HG03175 (cell line): ENCODE data around the gene SOS2.

Source experiments
- ATAC-seq: cut with Tn5 transposase; IDR thresholded peaks from one replicate; pipeline ENCODE4 v1.9.1; 2021; ENCODE audit warnings: mild to moderate bottlenecking, moderate library complexity; ENCODE audit not compliant: unreplicated experiment

Gene SOS2

DNA sequence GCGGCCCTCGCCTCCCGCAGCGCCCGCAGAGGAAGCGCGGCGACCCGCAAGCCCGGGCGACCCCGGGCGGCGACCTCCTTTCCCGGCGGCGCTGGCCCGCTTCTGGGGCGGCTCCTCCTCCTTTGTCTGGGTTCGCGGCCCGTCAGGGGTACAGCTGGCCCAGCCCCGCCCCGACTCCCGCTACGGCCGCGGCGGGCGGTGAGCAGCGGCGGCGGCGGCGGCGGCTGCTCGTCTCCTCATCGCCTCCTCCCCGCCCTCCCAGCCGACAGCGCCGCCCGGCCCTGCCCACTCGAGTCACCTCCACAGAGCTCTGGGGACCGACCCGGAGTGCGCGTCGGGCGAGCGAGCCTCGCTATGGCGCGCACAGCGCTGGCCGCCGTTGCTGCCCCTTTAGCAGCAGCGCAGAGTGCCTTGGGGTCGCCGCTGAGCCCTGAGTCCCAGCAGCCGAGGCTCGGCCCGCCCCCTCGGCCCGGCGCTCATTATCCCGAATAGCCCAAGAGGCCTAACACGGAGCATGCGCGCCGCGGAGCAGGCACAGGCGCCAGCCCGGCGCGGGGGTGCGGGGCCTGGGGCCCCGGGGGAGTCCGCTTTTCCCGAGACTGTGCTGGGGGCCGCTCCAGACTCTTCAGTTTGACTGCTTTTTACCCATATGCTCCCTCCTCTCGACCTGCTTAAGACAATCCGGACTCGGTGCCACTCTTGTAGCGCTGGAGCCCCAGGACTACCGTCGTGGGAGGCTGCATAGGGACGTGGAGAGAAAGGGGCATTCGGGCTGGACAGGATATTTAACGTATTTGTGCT, at the start of gene SOS2:
TSS of gene SOS2 (minus strand) at position 104 of the 801 bp plus-strand sequence. CDS start 295 bp downstream, outside the sequence.
- ATAC-seq: peak; percentile 86

DNA sequence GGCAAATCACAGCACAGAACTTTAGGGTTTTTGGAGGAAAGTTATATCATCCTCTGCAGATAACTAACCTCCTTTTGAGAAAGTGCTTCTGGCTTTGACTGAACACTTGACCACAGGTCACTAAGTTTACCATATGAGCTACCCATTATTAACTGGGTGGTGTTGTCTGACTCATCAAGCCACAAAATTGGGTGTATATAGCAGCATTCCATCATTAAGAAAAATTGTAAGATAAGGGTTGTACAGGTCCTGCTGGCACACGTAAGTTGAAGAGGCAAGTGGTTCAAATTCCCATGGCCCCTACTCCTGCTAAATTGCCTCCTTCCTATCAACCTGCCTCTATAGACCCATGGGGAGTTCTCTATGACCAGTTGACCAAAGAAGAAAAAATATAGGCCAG, 41.1 kb upstream of the SOS2 start:
- no peak for ATAC-seq

GRCh38 chr14:50270932-50271331, 39.6 kb upstream of the SOS2 start:
- no peak for ATAC-seq

GRCh38 chr14:50265029-50265428, 33.7 kb upstream of the SOS2 start:
- no peak for ATAC-seq

GRCh38 chr14:50263321-50263720, 31.9 kb upstream of the SOS2 start:
- no peak for ATAC-seq

GRCh38 chr14:50262865-50263264, 31.5 kb upstream of the SOS2 start:
- no peak for ATAC-seq

- ATAC-seq: no peak
Measured at GRCh38 chr14:50260511-50260910, 29.1 kb upstream of the SOS2 start.

DNA sequence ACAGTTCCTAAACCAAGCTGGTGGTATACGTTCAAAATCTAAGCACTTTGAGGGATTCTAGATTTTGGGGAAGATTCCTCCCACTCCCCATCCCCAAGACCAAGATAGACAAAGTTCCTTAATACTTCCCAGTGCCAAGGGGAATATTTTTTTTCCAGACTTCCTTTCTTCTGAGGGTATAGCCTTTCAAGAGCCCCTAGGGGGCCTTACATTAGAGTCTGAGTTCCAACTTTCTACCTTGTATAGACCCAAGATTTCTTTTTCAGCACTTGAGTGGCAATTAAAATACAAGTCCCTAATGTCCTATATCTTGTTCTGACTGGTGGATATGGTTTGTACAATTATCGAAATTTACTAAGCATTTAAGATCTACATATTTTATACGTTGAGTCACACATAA, 28.7 kb upstream of the SOS2 start:
- ATAC-seq: no peak

DNA sequence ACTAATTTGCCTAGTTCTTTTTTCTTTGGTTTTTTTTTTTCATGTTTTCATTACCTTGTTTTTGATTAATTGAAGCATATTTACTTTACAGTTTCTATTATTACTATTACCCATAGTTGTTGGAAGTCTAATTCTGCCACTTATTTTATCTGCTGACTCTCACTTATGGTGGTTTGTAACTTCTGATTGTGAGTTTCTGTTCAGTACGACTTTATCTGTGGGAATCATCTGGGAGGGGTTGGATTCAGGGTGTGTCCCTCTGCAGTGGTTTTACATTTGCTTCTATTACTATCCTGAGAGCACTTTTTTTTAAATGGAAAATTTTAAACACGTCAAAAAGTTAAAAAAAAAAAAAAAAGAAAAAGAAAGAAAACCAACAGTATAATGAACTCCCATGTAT, 26.4 kb upstream of the SOS2 start:
- no peak for ATAC-seq

GRCh38 chr14:50254248-50254647, 22.9 kb upstream of the SOS2 start:
- ATAC-seq: no peak

DNA sequence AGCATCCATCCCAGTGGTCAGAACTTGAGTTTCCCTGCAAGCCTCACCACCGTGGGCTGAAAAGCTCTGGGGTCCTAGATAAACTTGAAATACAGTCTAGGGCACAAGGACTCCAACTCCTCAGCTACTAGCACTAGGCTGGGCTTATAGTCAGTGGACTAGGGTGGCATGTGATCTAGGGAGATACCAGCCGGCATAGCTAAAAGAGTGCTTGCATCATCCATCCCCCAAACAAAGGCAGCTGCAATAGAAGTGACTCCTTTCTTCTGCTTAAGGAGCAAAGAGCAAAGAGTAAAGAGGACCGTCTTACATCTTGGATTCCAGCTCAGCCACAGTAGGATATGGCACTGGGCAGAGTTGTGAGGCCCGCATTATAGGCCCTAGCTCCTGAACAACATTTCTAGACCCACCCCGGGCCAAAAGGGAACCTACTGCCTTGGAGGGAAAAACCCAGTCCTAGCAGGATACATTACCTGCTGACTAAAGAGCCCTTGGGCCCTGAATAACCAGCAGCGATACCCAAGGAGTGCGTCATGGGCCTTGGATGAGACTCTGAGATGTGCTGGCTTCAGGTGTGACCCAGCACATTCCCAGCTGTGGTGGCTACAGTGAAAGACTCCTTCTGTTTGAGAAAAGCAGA, 17.9 kb upstream of the SOS2 start:
- no peak for ATAC-seq

DNA sequence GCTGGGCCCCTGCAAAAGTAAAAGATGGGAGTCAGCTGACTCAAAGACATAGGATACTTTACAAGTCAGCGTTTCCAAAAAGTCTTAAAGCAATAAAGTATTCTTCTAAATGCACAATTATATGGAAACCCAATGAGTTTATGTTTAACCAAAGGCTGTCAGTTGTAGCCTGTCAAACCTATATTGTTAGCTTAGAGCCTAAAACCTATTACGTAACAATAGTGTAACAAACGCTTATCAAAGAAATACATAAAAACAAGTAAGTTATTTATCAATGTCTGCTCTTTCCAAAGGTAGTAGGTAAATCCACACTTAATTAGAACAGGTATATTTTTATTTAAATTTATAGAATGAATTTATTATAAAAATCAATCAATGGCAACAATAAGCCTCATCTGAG, 15.9 kb upstream of the SOS2 start:
- no peak for ATAC-seq

DNA sequence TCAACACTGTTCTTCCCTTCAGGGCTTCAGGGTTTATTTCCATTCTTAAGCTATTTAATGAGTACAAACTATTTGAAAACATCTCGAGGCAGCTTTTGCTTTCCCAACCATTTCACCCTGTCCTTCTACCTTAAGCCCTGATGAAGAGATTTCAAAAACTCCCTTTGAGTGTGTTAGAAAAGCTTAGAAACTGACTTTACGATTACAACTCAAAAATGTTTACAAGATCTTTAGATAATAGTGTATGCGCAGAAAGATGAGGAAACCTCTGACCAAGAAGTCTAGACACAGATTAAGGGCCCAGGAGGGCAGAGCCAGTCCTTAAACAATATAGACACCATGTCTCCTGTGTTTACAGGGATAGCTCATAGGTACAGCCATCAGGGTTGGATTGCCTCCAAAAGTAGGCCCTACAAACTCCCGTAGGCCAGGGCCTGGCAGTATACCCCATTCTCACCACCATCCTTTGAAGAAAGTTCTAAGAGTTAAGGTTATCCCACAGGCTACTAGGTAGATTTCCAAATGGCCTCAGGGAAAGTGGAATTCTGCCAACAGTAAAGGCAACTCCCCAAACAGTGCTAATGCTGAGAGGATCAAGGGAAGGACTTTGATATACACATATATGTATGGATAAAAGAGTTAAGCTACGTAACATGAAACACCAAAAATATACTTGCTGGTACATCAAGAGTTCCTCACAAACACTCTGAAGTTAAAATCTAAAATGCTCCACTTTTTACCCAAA, 11.4 kb upstream of the SOS2 start:
- ATAC-seq: no peak

- ATAC-seq: no peak
Measured at GRCh38 chr14:50242096-50242495, 10.7 kb upstream of the SOS2 start.

- ATAC-seq: no peak
Measured at GRCh38 chr14:50237427-50237826, 6.0 kb upstream of the SOS2 start.

- no peak for ATAC-seq
Measured at GRCh38 chr14:50233951-50234250, 2.5 kb upstream of the SOS2 start.

GRCh38 chr14:50233166-50233950, 2.0 kb upstream of the SOS2 start:
- ATAC-seq: no peak

- ATAC-seq: no peak
Measured at GRCh38 chr14:50232276-50232642, 881 bp upstream of the SOS2 start.

DNA sequence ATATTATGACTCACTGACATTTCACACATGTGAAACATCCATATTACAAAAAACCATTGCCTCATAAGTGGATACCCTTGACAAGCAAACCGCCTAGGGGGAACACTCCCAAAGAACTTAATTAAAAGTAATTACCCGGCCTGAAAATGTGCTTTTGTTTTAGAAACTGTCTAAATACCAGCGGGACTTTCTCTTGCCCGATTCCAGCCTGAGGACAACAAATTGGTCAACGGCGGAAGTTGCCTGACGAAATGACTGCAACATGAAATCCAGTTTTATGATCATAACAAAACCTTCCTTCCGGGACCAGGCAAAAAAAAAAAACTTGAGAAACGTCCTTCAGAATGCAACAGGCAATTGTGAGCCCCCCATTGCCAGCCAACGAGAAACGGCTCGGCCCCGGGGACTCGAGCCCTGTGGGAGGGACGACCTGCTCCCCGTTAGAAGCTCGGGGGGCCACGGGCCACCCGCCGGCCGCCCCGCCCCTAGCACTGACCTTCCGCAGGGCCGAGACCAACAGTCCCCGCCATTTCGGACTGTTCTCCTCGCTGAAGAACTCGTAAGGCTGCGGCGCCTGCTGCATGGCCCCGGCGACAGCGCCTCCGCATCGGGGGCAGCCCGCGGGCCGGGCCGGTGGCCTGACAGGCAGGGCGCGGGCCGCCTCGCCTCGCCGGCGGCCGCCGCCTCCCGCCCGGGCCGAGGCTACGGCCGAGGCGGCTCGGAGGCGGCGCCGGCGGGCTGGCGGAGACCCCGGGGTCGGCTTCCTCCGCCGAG, 490 bp downstream of the SOS2 start:
- ATAC-seq: peak; percentile 34

GRCh38 chr14:50230401-50230700, 1.0 kb downstream of the SOS2 start:
- no peak for ATAC-seq

- ATAC-seq: no peak
Measured at GRCh38 chr14:50229681-50230080, 1.7 kb downstream of the SOS2 start.
